ENCODE results near the gene RIN3.

The RIN3 gene

DNA sequence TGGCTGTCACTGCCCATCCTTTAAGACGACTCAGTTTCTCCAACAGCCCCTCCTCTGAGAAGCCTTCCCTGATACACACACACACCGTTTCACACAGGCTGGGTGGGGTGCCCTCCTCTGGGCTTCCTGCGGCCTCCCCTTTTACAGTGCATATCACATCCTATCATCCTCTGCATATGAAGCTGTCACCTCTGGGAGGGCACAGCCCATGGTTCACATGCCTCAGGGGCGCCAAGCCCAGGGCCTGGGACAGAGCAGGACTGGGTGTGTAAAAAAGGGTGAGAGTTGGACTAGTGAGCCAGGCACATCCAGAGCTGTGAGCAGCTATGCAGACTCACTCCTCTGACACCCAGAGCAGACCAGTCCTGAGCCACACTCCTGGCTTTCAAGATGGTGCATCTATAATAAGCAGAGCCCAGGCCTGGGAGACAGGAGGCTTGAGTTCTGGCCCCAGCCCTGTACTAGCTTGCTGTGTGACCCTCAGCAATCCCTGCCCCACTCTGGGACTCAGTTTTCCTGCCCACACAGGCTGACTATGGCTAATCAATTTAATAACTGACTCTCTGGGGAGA lies 172.3 kb downstream of the RIN3 start:
- Mint-ChIP-seq H3K9me3 (ENCODE audit: low read depth) (no peaks in the 10 kb centered on the region), H3K27ac (no peak overlapping the region), H3K36me3 (no peaks in the 10 kb centered on the region)

DNA sequence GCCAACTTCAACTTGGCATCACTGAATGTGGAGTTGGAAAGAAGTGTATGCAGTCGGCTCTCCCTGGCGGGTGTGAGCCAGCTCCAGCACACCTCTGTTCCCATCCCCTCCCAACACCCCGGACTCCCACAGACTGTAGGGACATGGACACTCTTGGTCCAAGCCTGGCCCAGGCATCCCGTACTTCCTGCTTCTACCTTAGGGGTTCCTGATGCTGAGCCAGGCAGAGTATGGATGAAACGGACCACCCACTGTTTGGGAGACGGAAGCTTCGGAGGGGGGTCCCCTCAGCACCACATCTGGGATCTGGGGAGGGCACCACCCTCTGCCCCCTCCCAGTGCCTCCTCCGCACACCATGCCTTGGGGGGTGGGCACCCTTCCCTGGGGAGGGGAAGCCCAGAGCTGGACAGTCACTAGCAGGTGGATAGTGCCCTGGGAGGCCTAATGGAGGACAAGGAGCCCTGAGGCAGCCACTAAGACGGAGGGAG lies 172.9 kb downstream of the RIN3 start:
- H3K4me1 Mint-ChIP-seq (ENCODE audit: low read depth): peaks cover 3% of the 10 kb centered on the region
- no peaks in the 10 kb centered on the region for H3K9me3 Mint-ChIP-seq (ENCODE audit: low read depth)
- H3K27ac Mint-ChIP-seq: no peak overlapping the region
- no peak overlapping the region for H3K4me3 Mint-ChIP-seq
- H3K27me3 Mint-ChIP-seq: no peaks in the 10 kb centered on the region
- H3K36me3 Mint-ChIP-seq: no peaks in the 10 kb centered on the region

More for the DNA sequence above, 172.3 kb downstream of the RIN3 start:
- Mint-ChIP-seq H3K4me1 (ENCODE audit: low read depth) (peaks cover 9% of the 10 kb centered on the region), H3K27me3 (no peaks in the 10 kb centered on the region), H3K4me3 (no peak overlapping the region)

DNA sequence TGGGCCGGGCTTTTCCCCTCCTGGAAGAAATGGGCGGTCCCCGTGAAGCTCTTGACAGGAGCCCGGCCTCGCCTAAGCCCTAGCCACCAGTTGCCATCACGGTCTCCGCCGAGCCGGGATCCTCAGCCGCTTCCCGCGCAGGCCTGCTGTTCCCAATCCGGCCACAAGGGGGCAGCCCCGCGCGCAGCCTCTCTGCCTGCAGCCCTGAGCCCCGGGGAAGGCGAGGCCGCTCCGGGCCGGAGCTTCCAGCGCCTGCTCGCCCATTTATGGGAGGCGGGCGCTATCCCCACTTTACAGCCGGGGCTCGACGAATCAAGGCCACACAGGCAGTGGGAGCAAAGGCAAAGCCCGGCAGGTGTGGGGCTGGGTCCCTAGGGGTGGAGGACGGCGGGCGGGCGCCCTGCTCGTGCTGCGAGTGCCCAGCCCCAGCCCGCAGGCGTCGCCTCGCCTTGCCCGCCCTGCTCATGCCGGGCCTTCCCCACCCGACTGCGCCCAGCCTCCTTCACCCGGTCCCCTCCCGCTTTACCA lies 173.4 kb downstream of the RIN3 start:
- no peaks in the 10 kb centered on the region for H3K36me3 Mint-ChIP-seq
- H3K27ac Mint-ChIP-seq: no peak overlapping the region
- no peak overlapping the region for H3K4me3 Mint-ChIP-seq
- no peaks in the 10 kb centered on the region for H3K27me3 Mint-ChIP-seq
- peaks cover 2% of the 10 kb centered on the region for H3K4me1 Mint-ChIP-seq (ENCODE audit: low read depth)
- H3K9me3 Mint-ChIP-seq (ENCODE audit: low read depth): no peaks in the 10 kb centered on the region

DNA sequence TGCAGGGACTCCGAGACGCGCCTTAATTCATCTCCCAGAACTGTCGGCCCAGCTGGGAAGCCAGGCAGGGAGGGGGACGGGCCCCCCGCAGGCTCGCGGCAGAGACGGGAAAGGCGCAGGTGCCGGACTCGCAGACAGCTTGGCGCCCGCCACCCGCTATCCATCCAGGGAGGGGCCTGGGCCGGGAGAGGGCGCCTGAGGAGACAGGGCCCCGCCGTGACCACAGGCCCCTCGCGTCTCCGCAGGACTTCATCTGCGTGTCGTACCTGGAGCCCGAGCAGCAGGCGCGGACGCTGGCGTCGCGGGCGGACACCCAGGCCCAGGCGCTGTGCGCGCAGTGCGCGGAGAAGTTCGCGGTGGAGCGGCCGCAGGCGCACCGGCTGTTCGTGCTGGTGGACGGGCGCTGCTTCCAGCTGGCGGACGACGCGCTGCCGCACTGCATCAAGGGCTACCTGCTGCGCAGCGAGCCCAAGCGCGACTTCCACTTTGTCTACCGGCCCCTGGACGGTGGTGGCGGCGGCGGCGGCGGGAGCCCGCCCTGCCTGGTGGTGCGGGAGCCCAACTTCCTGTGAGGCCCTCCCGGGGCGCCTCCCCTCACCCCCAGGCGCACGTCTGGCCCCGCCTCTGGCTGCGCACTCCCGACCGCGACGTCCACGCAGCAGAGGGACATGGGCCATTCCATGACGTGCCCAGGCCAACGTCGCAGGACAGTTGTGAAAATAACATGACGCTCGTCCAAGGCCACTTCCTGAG lies 174.3 kb downstream of the RIN3 start:
- H3K27me3 Mint-ChIP-seq: no peaks in the 10 kb centered on the region
- no peak overlapping the region for H3K4me3 Mint-ChIP-seq
- no peaks in the 10 kb centered on the region for H3K36me3 Mint-ChIP-seq
- H3K9me3 Mint-ChIP-seq (ENCODE audit: low read depth): no peaks in the 10 kb centered on the region
- H3K27ac Mint-ChIP-seq: no peak overlapping the region
- H3K4me1 Mint-ChIP-seq (ENCODE audit: low read depth): peaks cover 8% of the 10 kb centered on the region

DNA sequence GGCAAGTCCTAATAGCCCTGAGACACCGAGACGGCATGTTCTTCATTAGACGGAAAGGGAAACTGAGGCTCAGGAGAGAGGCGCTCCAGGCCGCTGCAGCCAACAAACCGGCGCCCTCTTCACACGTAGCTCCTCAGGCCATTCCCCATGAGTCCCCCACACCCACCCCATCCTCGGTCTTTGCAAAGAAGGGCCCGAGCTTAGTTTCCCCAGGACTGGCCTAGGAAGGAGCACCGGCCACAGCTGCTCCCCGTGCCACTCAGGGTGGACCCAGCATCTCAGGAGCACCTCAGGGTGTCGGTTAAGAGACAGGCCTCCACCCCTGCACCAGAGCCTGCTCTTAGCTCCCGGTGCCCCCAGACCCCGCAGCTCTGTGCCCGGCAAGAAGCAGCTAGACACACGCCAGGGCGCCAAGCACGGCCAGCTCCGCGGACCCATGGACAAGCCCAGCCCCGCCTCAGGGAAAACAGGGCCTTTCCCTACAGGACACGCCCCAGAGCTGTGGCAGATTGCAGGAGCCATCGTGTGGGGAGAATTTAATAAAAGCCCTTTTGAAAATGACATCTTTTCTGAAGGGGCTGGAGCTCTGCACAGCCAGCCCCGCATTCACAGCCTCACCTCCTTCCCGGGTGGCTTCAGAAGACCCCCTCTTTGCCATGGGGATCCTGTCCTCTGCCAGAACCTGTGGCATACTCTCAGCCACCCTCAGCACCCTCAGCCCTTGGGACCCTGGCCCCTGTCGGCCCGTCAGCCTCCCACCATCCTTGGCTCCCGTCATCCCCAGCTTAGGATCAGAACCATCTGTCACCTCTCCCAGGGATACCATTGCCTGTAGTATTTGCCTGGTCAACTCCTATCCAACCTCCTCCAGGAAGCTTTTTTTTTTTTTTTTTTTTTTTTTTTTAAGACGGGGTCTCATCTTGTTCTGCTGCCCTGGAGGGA lies 175.1 kb downstream of the RIN3 start:
- no peak overlapping the region for H3K27ac Mint-ChIP-seq
- peaks cover 17% of the 10 kb centered on the region for H3K4me1 Mint-ChIP-seq (ENCODE audit: low read depth)
- no peaks in the 10 kb centered on the region for H3K27me3 Mint-ChIP-seq
- no peaks in the 10 kb centered on the region for H3K36me3 Mint-ChIP-seq
- no peaks in the 10 kb centered on the region for H3K9me3 Mint-ChIP-seq (ENCODE audit: low read depth)
- no peak overlapping the region for H3K4me3 Mint-ChIP-seq

DNA sequence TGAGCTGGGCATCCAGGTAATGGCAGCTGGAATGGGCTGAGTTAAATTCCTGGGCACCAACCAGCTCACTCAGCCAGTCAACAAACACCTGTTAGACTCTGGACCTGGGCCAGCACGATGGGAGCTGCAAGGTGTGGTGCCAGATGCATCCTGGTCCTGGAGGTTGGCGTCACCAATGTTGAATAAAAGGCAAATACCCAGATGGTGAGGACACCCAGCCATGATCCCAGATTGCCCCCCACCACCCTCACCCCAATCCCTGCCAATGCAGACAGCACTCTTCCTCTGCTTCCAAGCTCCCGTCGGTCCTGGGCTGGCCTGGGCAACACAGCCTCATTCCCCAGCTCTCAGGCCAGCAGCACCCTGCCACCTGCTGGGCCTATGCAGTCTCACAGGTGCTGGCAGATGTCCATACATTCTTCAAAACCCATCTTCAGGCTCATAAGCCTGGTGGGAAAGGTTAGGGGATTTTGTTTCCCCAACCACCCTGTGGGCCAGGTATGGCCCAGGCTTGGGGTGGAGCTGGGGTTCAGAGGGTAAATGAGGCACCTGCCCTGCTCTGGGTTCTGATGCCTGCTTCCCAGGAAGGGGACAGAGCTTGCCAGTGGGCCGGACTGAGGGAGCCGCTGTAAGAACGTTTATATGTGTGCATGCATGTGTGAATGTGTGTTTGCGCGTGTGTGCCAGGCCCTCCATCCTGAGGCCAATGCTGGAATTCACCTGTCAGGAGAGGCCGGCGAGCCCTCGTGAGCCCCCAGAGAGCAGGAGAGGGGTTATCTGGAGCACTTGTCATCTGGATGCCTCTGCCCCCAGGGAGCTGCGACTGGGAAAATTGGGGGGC lies 176.8 kb downstream of the RIN3 start:
- Mint-ChIP-seq H3K27ac (peak overlapping the region; percentile 16), H3K27me3 (no peaks in the 10 kb centered on the region), H3K36me3 (no peaks in the 10 kb centered on the region), H3K4me3 (no peak overlapping the region), H3K9me3 (ENCODE audit: low read depth) (no peaks in the 10 kb centered on the region), H3K4me1 (ENCODE audit: low read depth) (peaks cover 32% of the 10 kb centered on the region)

DNA sequence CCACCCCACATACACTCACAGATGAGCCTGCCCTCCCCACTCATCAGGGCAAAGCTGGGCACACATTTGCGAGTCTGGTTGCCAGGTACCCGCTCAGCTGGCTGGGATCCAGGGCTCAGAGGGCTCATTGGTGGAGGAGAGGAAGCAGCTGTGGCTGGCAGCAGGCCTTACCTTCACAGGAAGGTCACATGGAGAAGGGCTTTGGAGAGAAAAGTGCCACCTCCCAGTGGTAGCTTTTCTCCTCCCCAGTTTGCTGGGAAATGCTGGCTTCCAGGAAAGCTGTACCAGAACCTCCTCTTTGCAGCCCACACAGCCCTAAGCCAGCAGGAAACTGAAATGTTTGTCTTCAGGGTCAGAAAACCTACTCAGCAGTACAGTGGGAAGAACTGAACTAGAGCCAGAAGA lies 179.2 kb downstream of the RIN3 start:
- H3K27ac Mint-ChIP-seq: peak overlapping the region; percentile 22
- no peaks in the 10 kb centered on the region for H3K9me3 Mint-ChIP-seq (ENCODE audit: low read depth)
- no peaks in the 10 kb centered on the region for H3K27me3 Mint-ChIP-seq
- H3K4me1 Mint-ChIP-seq (ENCODE audit: low read depth): peaks cover 40% of the 10 kb centered on the region
- no peaks in the 10 kb centered on the region for H3K36me3 Mint-ChIP-seq
- H3K4me3 Mint-ChIP-seq: no peak overlapping the region

DNA sequence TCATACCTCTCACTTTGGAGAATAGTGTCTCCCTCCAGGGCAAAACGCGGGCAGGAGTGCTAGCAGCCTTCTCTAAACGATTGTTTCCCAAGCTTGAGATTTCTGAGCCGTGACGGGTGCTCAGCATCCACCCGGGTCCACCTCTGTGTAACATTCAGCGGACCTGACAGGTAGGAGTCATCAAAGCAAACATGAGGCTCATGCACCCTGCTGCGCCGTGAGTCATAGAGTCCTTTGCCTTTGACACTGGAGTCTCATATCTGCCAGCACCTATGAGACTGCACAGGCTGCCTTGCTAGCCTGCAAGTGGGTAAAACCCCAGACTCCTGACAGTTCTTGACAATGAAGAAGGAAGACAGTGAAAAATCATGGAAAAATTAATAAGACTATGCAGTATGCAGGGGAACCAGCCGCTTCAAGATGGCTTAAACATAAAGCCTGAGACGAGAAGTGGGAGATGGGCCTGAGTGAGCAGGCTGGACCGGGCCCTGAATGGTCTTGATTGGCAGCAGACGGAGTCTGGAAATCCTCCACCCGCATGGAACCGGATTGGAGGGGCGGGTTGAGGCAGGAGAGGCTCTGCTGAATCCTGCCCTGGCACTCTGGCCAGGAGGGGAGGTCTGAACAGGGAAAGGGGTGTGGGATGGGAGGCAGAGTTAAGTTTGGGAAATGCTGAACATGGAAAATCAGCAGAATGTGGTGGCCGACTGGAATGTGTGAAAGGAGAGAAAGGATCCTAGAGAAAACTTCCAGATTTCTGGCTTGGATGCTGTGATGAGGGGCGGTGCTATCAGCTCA lies 180.6 kb downstream of the RIN3 start:
- H3K4me3 Mint-ChIP-seq: no peak overlapping the region
- no peaks in the 10 kb centered on the region for H3K27me3 Mint-ChIP-seq
- H3K9me3 Mint-ChIP-seq (ENCODE audit: low read depth): no peaks in the 10 kb centered on the region
- H3K36me3 Mint-ChIP-seq: no peaks in the 10 kb centered on the region
- H3K4me1 Mint-ChIP-seq (ENCODE audit: low read depth): peaks cover 40% of the 10 kb centered on the region
- H3K27ac Mint-ChIP-seq: peak overlapping the region; percentile 69

DNA sequence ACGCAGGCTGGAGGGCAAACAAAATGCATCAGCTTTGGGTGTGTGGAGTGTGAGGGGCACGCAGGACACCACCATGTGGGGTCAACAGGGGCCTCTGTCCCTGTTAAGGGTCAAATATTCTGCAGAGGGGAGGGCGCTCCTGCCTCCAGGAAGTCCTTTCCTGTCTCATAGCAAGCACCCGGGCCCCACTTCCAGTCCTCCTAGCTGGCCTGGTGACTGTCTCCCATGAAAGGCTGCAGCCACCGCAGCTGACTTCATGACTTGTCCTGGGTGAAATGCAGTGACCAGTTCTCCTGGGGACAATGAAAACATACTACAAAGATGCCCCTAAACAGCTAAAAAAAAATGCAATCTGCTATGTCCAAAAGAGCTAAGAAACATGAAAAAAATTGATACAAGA lies 181.2 kb downstream of the RIN3 start:
- H3K27ac Mint-ChIP-seq: peak overlapping the region; percentile 69
- H3K4me3 Mint-ChIP-seq: no peak overlapping the region
- H3K4me1 Mint-ChIP-seq (ENCODE audit: low read depth): peaks cover 40% of the 10 kb centered on the region
- H3K36me3 Mint-ChIP-seq: no peaks in the 10 kb centered on the region
- H3K9me3 Mint-ChIP-seq (ENCODE audit: low read depth): no peaks in the 10 kb centered on the region
- no peaks in the 10 kb centered on the region for H3K27me3 Mint-ChIP-seq

DNA sequence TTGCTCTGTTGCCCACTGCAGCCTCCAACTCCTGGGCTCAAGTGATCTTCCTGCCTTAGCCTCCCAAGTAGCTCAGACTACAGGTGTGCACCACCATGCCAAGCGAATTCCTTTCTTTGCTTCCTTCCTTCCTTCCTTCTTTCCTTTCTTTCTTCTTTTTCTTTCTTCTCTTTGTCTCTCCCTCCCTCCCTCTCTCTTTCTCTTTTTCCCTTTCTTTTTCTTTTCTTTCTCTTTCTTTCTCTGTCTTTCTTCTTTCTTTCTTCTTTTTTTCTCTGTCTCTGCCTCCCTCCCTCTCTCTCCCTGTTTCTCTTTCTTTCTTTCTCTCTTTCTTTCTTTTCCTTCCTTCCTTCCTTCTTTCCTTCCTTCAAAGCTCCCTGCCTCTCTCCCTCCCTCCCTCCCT lies 182.0 kb downstream of the RIN3 start:
- H3K9me3 Mint-ChIP-seq (ENCODE audit: low read depth): no peaks in the 10 kb centered on the region
- H3K4me3 Mint-ChIP-seq: no peak overlapping the region
- peaks cover 40% of the 10 kb centered on the region for H3K4me1 Mint-ChIP-seq (ENCODE audit: low read depth)
- no peaks in the 10 kb centered on the region for H3K27me3 Mint-ChIP-seq
- no peaks in the 10 kb centered on the region for H3K36me3 Mint-ChIP-seq
- no peak overlapping the region for H3K27ac Mint-ChIP-seq

DNA sequence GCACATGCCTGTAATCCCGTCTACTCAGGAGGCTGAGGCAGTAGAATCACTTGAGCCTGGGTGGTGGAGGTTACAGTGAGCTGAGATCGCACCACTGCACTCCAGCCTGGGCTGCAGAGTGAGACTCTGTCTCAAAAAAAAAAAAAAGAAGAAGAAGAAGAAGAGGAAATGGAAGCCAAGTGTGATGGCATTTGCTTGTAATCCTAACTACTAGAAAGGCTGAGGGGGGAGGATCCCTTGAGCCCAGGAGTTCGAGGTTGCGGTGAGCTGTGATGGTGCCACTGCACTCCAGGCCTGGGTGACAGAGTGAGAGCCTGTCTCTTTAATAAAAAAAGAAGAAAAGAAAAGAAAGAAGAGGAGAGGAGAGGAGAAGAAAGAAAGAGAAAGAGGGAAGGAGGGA lies 182.8 kb downstream of the RIN3 start:
- H3K9me3 Mint-ChIP-seq (ENCODE audit: low read depth): no peaks in the 10 kb centered on the region
- no peak overlapping the region for H3K27ac Mint-ChIP-seq
- no peak overlapping the region for H3K4me3 Mint-ChIP-seq
- no peaks in the 10 kb centered on the region for H3K27me3 Mint-ChIP-seq
- H3K36me3 Mint-ChIP-seq: no peaks in the 10 kb centered on the region
- peaks cover 40% of the 10 kb centered on the region for H3K4me1 Mint-ChIP-seq (ENCODE audit: low read depth)

DNA sequence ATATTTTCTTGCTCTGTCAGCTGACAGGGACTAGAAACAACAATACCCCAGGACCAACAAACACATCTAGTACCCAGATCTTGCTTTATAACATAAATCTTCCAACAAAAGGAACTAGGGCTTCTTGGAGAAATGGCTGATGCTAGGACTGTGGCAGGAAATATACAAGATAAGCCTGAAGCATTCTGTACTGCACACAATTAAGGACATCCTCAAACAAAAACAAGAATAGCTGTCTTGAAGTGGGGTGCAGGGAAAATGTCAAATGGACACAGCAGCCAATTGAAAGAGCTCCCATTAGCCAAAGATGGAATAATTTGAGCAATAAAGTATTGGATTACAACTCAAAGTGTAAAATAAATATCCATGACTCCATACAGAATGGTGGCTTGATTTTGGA lies 184.8 kb downstream of the RIN3 start:
- Mint-ChIP-seq H3K36me3 (peaks cover under 1% of the 10 kb centered on the region), H3K4me1 (ENCODE audit: low read depth) (peaks cover 29% of the 10 kb centered on the region)

DNA sequence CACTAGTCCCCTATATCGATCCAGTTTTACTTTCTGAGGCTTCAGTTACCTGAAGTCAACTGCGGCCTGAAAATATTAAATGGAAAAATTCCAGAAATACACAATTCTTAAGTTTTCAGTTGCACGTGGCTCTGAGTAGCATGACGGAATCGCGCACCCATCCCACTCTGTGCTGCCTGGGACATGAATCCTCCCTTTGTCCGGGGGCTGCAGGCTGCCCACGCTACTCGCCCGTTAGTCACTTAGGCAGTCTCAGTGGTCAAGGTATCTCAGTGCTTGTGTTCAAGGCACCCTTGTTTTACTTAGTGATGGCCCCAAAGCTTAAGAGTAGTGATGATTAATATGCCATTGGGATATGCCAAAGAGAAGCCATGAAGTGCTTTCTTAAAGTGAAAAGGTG lies 188.2 kb downstream of the RIN3 start:
- peaks cover 5% of the 10 kb centered on the region for H3K4me1 Mint-ChIP-seq (ENCODE audit: low read depth)
- H3K36me3 Mint-ChIP-seq: peaks cover 6% of the 10 kb centered on the region

More for the DNA sequence above, 184.8 kb downstream of the RIN3 start:
- no peaks in the 10 kb centered on the region for H3K9me3 Mint-ChIP-seq (ENCODE audit: low read depth)
- no peak overlapping the region for H3K27ac Mint-ChIP-seq
- no peak overlapping the region for H3K4me3 Mint-ChIP-seq
- H3K27me3 Mint-ChIP-seq: no peaks in the 10 kb centered on the region

More for the DNA sequence above, 188.2 kb downstream of the RIN3 start:
- H3K9me3 Mint-ChIP-seq (ENCODE audit: low read depth): no peaks in the 10 kb centered on the region
- H3K27me3 Mint-ChIP-seq: no peaks in the 10 kb centered on the region
- H3K4me3 Mint-ChIP-seq: no peak overlapping the region
- no peak overlapping the region for H3K27ac Mint-ChIP-seq
